Coronary artery (tissue), 2 donors: ENCODE measurements around the gene TBC1D7.

Experiments
- DNase-seq: peaks from one replicate; pipeline ENCODE4 v3.0.0-alpha.2; 2017; ENCODE audit warnings: low spot score
- H3K27ac ChIP-seq, 2 donors: fragments of 200-600 bp; sonication (generic); one replicate each; pipeline ENCODE4 v1.5.1; 2016 to 2019
- H3K4me3 ChIP-seq: fragments of 200-600 bp; sonication (generic); 2 replicates; pipeline ENCODE4 v1.5.1; 2016; ENCODE audit warnings: mild to moderate bottlenecking, moderate library complexity
- CTCF ChIP-seq: fragments of 200-600 bp; sonication (generic); IDR thresholded peaks from one replicate; pipeline ENCODE4 v1.5.1; 2019; ENCODE audit warnings: antibody characterized with exemption

TBC1D7 gene

GRCh38 chr6:13261464-13261994 is 66.8 kb downstream of the TBC1D7 start:
- Histone ChIP-seq H3K27ac (no peak overlapping the region), H3K4me3 (no peak overlapping the region)
- DNase-seq: no peak
- TF ChIP-seq CTCF: no peak

- no peak overlapping the region for H3K27ac ChIP-seq
These were observed 67.5 kb downstream of the TBC1D7 start for GRCh38 chr6:13260831-13261230.

GRCh38 chr6:13260101-13260598 is 68.2 kb downstream of the TBC1D7 start:
- Histone ChIP-seq H3K4me3 (no peak overlapping the region), H3K27ac (no peak overlapping the region)
- DNase-seq: no peak

More at GRCh38 chr6:13260831-13261230, 67.5 kb downstream of the TBC1D7 start:
- no peak for DNase-seq
- TF ChIP-seq CTCF: no peak
- no peak overlapping the region for H3K4me3 ChIP-seq

GRCh38 chr6:13259393-13259792 is 68.9 kb downstream of the TBC1D7 start:
- TF ChIP-seq CTCF: no peak

More at GRCh38 chr6:13260101-13260598, 68.2 kb downstream of the TBC1D7 start:
- no peak for TF ChIP-seq CTCF

GRCh38 chr6:13256266-13257001 is 71.9 kb downstream of the TBC1D7 start:
- Histone ChIP-seq H3K27ac (peak overlapping the region in 1 of 2 donors; percentile 15), H3K4me3 (no peak overlapping the region)
- TF ChIP-seq CTCF: no peak
- no peak for DNase-seq

More at GRCh38 chr6:13259393-13259792, 68.9 kb downstream of the TBC1D7 start:
- no peak overlapping the region for H3K4me3 ChIP-seq
- no peak overlapping the region for H3K27ac ChIP-seq
- DNase-seq: no peak
